Left renal pelvis (tissue), 4 donors: ENCODE data around the gene STXBP1. TPM values are rescaled to one million over a fixed set of nuclear protein-coding genes. Genes with fewer than 3 reads are reported as not detected.
"Not testable (repeated sequence)": the region's sequence is repeated elsewhere in the genome, so short reads cannot be mapped to it uniquely, and the experiment has no call there.

ENCODE experiments used
- DNase-seq, 4 donors: peaks; one replicate each; pipeline ENCODE4 v3.0.0-alpha.2; 2013; ENCODE audit warnings: low read depth in 4 of 4, low spot score in 3 of 4
- polyA plus RNA-seq, 4 donors: library from polyadenylated mRNA; unstranded; fragments of 120-200 nt; gene quantifications; one replicate each; pipeline ENCODE4 v1.2.1, GENCODE V29; 2013; ENCODE audit not compliant: insufficient read length in 4 of 4

Gene STXBP1
- polyA plus RNA-seq, 4 donors, result 23.8 to 36.9 (median 29.2) TPM

DNA sequence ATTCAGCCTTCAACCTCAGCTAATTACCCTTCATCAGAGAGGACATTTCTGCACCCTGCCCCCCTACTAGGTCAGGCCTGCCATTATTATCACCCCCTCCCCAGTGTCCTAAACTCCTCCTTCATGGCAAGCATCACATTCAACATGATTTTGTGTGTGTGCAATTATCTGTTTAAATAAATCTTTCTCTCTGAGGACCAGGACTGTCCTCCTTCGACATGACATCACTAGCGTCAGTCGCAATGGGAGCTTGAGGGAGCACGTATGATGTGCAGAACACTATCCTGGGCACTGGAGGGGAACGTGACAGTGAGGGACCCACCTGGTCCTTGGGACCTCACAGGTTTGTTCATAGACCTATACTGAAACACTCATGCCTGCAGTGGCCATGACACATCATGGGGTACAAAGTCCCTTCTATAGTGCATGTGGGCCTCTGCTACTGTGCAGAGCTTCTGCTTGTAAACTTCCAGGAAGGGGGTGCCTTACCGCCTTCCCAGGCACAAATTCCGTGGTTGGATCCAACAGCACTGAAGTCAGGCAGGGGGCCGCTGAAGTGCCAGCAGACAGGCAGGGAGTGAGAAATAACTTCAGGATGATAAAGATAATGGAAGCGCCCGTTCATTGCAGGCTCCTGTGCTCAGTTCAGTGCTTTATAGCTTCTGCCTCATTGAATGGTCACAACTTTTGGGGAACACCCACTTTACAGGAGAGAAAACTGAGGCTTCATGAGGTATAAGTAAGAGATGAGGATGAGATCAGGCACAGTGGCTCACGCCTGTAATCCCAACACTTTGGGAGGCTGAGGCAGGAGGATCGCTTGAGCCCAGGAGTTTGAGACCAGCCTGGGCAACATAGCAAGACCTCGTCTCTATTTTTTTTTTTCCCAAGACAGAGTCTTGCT, 36.0 kb upstream of the STXBP1 start:
- no peak for DNase-seq

DNA sequence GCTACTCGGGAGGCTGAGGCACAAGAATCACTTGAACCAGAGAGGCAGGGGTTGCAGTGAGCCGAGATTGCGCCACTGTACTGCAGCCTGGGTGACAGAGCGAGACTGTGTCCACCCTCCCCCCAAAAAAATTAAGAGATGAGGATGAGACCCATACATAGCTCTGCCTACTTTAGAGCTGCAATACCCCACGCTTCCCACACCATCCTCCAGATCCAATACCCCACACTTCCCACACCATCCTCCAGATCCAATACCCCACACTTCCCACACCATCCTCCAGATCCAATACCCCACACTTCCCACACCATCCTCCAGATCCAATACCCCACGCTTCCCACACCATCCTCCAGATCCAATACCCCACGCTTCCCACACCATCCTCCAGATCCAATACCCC, 34.9 kb upstream of the STXBP1 start:
- DNase-seq, result not testable (repeated sequence)

DNA sequence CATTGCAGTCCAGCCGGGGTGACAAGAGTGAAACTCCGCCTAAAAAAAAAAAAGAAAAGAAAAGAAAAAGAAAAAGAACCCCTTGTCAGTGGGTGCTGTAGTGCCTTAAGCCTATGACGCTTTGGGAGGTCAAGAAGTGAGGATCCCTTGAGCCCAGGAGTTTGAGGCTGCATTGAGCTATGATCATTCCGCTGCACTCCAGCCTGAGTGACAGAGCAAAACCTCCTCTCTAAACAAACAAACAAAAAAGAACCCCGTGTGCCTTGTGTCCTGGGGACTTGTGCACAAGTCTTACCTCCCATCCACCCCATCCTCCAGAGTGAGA, 33.5 kb upstream of the STXBP1 start:
- no peak for DNase-seq

DNA sequence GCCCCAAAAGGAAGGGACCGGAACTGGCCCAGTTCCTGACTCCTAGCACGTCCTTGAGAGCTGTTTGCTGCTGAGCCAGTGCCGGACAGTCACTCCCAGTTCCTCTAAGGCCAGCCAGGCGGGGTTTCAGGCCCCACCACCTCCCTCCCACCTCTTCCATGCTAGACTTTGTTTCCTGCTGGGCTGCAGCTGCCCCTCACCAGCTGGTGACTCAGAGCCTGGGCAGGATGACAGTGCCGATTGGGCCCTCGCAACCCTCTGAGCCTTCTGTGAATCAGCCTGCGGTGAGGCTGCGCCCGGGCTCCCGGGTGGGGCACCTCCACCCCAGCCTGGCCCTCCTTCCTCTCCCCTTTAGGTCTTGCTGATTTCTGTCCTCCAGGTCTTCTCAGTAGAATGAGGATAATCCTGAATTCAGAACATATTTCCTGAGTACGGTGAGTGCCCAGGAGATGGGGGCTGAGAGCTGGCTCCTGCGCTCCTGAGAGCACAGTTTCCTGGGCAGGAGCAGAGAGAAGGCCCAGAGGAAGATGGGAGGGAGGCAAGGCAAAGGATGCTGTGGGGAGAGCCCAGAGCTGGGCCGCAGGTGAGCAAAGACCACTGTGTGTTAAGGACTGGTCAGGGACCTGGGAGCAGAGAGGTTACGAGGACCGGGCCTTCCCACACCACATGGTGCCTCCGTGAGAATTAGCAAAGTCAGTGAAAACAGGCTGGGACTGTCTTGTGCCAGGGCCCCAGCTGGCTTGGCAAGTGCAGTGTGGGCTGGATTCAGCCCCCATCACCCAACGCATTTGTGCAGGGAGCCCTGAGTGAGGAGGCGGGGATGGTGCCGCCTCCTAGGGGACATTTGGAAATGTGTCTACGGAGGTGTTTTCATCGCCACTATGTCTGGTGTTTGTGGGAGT, 32.9 kb upstream of the STXBP1 start:
- no peak for DNase-seq

DNA sequence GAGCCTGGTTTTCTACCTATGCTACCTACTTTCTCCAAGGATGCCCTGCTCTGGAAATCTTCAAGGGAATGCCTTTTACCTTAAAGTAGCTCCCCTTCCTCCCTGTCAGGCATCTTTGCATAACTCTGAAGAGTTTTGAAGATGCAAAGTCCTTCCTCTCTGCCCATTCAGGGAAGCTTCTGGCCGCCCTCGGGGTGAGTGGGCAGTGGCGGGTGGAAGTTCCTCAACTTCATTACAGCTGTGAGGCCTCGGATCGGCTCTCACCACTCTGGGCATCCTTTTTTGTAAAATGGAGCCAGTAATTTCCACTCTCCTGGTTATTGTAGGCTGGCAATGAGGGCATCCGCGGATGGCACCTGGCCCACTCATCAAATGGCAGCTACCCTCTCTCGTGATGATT, 31.7 kb upstream of the STXBP1 start:
- DNase-seq, result no peak

DNA sequence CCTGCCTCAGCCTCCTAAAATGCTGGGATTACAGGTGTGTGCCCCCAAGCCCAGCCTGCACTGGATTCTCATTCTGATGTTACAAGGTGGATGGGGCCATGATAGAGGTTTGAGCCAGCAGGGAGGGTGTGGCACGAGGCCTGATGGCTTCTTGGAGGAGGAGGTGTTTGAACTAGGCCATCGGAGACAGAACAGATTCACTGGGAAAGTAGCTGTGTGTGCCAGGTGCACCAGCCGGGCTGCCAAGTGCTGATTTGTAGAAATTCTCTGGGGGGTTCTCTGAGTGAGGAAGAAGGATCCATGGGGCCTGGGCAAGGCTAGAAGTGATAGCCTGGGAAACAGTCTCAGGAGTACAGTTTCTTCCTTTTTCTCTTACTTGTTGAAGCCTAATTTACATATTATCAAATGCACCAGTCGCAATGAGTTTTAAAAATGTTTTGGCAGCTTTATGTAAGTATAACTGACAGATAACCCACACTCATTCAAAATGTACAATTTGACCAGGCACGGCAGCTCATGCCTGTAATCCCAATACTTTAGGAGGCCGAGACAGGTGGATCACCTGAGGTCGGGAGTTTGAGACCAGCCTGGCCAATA, 31.1 kb upstream of the STXBP1 start:
- DNase-seq, result no peak

DNA sequence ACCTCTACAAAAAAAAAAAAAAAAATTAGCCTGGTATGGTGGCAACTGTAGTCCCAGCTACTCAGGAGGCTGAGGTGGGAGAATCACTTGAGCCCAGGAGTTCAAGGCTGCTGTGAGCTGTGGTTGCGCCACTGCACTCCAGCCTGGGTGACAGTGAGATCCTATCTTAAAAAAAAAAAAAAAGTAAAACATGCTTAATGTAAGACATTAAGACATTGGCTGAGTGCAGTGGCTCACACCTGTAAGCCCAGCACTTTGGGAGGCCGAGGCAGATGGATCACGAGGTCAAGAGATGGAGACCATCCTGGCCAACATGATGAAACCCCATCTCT, 27.6 kb upstream of the STXBP1 start:
- not testable (repeated sequence) for DNase-seq

DNA sequence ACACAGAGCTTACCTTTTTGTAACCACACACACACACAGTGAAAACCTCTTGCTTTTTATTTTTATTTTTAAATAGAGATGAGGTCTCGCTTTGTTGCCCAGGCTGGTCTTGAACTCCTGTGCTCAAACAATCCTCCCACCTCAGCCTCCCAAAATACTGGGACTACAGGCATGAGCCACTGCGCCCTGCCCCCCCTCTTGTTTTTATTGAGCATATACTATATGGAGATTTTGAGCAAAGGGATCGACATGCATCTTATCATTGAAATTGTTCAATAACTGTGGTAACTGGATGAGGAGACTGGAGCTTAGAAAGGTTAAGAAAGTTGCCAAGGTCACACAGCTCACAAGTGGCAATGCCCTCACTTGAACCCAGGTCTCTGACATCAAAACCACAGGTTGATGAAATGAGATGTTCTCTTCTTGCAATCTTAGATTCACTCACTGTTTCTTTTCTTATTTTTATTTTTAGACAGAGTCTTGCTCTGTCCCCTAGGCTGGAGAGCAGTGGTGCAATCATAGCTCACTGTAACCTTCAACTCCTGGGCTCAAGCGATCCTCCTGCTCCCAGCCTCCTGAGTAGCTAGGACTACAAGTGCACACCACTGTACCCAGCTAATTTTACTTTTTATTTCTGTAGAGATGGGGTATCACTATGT, 26.8 kb upstream of the STXBP1 start:
- DNase-seq, result no peak

DNA sequence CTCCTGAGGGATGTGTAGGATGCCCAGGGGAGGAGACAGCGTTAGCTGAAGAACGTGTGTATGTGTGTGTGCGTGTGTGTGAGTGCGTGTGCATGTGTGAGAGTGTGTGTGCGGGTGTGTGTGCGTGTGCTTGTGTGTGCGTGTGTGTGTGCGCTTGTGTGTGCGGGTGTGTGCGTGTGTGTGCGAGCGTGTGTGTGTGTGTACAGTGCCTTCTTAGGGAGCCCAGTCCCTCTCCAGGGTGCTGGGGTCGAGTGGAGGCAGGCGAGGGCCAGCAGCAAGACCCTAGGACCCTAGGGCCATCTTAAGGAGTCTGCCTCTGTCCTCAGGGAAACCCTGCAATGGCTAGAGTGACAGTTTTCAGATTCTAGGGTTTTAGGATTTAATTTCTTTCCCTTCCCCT, 26.0 kb upstream of the STXBP1 start:
- no peak for DNase-seq

DNA sequence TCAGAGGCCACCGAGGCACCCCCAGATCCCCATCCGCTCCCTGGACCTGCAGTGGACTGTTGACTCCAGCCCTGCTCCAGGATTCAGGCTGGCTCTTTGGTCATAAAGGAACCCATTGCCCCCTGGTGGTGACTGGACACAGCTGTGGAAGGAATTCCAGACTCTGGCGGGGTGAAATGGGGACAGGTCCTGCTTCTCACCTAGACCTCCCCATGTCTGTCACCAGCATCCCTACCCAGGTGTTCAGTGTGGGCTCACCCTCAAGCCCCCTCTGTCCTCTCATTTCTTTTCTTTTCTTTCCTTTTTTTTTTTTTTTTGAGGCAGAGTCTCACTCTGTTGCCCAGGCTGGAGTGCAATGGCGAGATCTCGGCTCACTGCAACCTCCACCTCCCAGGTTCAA, 25.5 kb upstream of the STXBP1 start:
- DNase-seq, result no peak

DNA sequence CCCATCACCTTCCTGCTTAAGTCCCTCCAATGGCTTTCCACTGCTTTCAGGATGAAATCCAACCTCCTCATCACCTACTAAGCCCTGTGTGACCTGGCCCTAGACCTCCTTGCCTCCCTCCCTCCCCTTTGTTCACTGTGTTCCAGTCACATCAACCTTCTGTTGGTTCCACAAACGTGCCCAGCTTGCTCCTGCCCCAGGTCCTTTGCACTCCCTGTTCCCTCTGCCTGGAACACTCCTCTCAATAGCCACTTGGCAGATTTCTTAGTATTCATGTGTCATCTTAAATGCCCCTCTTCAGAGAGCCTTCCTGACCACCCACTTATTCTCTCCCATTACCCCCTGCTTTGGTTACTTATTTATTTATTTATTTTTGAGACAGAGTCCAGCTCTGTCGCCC, 24.1 kb upstream of the STXBP1 start:
- DNase-seq, result no peak

DNA sequence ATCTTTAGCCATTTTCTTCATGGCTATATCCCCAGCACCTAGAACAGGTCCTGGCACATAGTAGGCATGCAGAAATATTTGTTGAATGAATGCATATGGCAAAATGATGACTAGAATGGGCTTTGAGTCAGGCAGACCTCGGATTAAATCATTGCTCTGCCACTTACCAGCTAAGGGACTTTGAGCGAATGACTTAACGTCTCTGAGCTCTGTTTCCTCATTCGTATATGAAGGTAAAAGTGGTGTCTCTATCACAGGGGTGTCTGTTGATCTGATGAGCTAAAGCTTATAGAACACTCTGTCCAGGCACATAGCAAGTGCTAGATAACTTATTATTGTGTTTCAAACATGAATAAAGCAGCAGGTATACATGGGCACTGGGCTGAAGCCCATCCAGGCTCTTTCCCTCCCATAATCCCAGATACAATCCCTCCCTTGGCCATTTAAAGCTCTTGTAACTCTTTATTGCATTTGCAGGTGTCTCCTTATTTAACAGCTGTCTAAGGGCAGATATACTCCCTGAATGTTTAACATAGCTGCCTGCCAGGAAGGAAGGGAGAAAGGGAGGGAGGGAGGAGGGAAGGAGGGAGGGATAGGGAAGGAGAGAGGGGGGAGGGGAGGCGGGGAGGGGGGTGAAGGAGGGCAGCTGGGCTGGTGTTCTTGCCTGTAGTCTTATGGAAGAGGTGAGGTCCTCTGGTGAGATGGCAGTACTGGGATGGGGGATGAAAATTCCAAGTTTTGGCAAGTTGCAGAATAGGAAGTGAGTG, 23.2 kb upstream of the STXBP1 start:
- no peak for DNase-seq

DNA sequence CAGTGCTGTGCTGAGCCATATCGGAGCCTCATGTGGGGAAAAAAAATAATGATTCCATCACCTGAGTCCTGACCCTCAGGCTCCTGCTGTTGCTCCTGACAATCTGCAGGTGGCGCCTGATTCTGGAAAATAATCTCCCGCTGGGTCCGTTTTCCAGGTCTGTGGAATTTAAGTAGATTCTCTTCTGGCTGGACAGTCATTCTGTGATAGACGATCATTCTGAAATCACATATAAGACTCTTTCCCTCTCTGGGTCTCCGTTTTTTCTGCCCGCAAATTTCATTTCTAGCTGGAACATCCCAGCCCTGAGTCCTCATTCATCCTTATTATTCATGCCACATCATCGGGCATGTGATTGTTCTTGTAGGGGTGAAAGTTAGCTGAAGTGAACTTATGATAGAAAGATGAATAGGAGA, 22.1 kb upstream of the STXBP1 start:
- no peak for DNase-seq

DNA sequence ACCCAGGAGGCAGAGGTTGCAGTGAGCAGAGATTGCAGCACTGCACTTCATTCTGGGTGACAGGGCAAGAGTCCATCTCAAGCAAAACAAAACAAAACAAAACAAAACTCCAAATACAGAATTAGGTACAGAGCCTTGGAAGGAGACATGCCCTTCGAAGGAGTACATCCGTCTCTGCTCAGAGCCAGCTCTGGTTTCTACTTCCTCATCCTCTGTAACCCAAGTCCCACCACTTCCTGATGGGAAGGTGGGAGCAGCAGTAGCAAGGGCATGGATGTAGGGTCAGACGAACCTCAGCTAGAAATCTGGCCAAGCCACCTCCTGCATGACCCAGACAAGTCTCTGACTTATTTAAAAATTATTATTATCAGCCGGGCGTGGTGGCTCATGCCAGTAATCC, 16.5 kb upstream of the STXBP1 start:
- DNase-seq, result no peak

DNA sequence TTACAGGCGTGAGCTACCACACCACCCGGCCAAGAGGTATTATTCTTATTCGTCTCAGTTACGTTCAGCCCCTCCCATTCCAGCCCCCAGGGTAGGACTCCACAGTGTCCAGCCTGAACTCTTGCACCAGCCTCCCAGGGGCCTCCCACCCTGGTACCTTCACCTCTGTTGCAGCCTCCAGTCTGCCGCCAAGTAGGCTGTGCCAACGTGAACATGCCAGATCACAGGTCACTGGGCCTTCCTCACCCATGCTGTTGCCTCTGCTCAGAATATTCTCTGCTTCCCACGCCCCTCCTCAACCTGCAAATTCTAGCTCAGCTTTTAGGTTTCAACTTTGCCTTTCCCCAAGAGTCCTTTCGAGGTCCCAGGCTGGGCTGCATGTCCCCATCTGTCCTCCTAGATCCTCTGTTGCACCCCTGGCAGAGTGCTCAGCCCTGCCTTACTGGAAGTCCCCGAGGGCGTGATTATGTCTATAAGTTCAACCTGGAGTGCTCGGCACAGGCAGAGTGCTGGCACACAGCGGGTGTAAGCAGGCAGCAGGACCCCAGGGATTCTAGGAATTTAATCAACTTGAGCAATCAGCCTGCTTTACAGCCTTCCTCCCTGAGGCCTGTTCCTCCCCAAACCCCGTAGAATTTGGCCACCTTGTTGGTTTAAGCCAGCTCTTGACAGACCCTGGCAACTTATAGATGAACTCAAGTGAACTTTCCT, 13.1 kb upstream of the STXBP1 start:
- no peak for DNase-seq

DNA sequence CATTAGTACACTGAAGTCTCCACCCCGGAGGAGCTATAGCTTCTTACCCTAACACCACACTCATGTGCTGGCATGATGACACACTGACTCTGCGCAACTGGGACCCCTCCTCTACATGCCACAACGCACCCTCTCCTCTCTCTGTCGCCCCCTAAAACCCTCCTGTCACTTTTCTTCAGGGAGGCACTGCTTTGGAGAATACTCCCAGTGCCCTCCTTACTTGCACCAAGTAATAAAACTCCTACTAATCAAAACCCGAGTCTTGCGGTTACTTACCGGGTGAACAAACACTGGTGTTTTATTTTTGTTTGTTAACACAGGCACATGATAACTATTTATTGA, 12.6 kb upstream of the STXBP1 start:
- DNase-seq, result no peak

DNA sequence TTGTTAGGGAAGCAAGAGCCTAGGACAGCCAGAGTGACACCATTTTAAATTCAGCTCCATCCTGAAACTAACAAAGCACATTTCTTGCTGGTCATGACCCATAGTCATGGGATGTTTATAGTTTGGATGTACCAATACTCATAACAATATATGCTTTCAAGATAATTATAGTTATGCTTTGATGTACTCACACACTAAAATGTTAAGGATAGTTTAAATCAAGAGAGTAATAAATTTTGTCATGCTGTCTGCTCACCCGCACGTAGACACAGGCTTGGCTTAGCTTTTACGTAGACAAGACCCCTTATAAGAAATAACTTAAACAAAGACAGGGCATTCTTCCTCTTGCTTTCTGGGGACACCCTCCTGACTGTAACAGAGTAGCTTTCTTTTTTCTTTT, 8.9 kb upstream of the STXBP1 start:
- no peak for DNase-seq

DNA sequence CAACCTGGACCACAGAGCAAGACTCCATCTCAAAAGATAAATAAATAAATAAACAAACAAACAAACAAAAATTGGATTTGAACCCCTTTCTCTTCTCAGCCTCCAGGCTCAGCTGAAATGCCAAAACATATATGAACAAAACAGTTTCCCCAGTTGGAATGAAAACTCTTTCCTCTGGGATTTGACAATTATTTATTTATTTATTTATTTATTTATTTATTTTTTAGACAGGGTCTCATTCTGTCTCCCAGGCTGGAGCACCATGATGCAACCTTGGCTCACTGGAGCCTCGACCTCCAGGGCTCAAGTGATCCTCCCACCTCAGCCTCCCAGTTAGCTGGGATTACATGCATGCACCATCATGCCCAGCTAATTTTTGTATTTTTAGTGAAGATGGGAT, 6.0 kb upstream of the STXBP1 start:
- DNase-seq, result no peak

DNA sequence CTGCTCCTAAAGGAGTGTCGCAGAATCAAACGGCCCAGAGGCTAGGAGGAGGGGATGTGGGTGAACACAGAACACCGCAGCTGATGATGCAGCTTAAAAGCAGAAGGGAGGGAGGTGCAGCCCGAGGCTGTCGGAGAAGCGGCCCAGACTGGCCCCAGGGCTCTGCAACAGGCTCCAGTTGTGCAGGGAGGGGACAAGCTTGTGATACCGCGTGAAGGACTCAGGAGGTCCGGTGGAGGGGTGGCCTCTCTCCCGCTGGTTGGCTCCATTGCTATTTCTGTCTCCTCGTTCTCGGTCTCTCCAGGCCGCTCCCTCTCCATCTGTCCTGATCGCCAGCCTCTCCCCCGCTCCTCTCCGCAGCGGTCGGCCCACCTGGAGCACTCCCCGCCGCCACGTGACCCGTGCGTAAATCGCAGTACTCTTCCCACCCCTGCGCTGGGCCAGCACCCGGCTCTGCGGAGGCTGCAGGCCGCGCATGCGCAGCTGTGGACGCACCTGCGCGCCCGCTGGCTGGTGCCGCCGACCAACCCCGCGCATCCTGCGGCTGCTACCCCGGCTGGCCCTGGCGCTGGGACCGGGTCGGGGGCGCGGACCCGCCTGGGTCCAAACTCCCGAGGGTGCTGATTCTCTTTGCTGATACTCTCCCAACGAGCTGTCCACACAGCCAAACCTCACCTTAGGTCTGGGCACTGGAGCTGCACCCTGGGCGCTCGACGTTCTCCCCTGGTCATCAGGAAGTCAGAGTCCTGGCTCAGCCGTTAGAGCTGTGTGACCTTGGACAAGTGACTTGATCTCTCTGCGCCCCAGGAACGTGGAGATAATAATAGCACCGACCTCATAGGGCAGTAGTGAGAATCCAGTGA, 3.7 kb upstream of the STXBP1 start:
- peak in 1 of 4 donors; percentile 41 for DNase-seq
